Keratinocyte (primary cell): ENCODE measurements around the gene ARHGEF6.

Experiments
- CTCF ChIP-seq, 3 experiments: IDR thresholded peaks in 1 of 3; conservative IDR thresholded peaks in 1 of 3; optimal IDR thresholded peaks in 1 of 3; 2 replicates in 2 of 3; 3 replicates in 1 of 3; pipeline versions ENCODE3 to v1.5.1; 2011; ENCODE audit warnings: low read length in 3 of 3, mild to moderate bottlenecking in 3 of 3, moderate library complexity in 2 of 3, control low read depth in 1 of 3, inconsistent platforms in 1 of 3; ENCODE audit not compliant: insufficient read depth in 2 of 3; ENCODE audit errors: extremely low read depth in 1 of 3
- EZH2 ChIP-seq: IDR thresholded peaks from one replicate; pipeline ENCODE4 v1.6.1; 2012; ENCODE audit warnings: inconsistent platforms, mild to moderate bottlenecking, low read length, moderate library complexity

- TF ChIP-seq CTCF (optimal IDR thresholded peaks at IDR 0.05 in 1 of 3, IDR thresholded peaks at IDR 0.05 in 1 of 3, conservative IDR thresholded peaks at IDR 0.05 in 1 of 3; ENCODE audit: extremely low read depth in 1 of 3, insufficient read depth in 2 of 3, low read length in 3 of 3), result no peak
- TF ChIP-seq EZH2, result no peak
Observed at GRCh38 chrX:136778916-136779315, 1.8 kb downstream of the ARHGEF6 start.
